H7 (cell line): ENCODE results near the gene TMEM94. TPM values are rescaled to one million over a fixed set of nuclear protein-coding genes. Genes with fewer than 3 reads are reported as not detected.
"Not testable (repeated sequence)": the region's sequence is repeated elsewhere in the genome, so short reads cannot be mapped to it uniquely, and the experiment has no call there.

Experiments used
- DNase-seq: peaks from one replicate; pipeline ENCODE4 v3.0.0; 2012
- H3K27me3 ChIP-seq: 2 replicates; pipeline ENCODE4 v1.6.0; 2011; ENCODE audit warnings: mild to moderate bottlenecking, low read length; ENCODE audit not compliant: control insufficient read depth, insufficient read depth
- H3K36me3 ChIP-seq: replicated peaks from 2 replicates; pipeline ENCODE4 v1.5.1; 2011; ENCODE audit warnings: low read length; ENCODE audit not compliant: control insufficient read depth, insufficient read depth
- H3K4me3 ChIP-seq: 2 replicates; pipeline ENCODE4 v1.5.1; 2011; ENCODE audit warnings: low read depth, mild to moderate bottlenecking, control low read depth, low read length, moderate library complexity; ENCODE audit not compliant: insufficient read depth
- total RNA-seq: library from RNA; depleted of rRNA; stranded (reverse); fragments of >200 nt; shearing (Covaris generic); gene quantifications from 2 replicates; pipeline ENCODE4 v1.2.3, GENCODE V29; 2014

The TMEM94 gene
- total RNA-seq, 1 experiment from 2014 or later: 58.2 TPM

DNA sequence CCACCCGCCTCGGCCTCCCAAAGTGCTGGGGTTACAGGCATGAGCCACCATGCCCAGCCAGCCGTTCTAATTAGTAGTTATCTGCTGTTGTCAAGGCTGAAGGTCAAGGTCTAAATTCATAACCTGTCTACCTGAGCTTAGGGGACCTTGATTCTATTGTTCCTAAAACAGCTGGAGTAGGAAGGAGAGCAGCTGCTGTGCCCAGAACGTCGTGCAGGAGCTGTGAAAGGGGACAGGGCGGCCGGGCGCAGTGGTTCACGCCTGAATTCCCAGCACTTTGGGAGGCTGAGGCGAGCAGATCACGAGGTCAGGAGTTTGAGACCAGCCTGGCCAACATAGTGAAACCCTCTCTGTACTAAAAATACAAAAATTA lies 21.0 kb downstream of the TMEM94 start:
- DNase-seq, H3K4me3 ChIP-seq, H3K36me3 ChIP-seq, H3K27me3 ChIP-seq: not testable (repeated sequence)

DNA sequence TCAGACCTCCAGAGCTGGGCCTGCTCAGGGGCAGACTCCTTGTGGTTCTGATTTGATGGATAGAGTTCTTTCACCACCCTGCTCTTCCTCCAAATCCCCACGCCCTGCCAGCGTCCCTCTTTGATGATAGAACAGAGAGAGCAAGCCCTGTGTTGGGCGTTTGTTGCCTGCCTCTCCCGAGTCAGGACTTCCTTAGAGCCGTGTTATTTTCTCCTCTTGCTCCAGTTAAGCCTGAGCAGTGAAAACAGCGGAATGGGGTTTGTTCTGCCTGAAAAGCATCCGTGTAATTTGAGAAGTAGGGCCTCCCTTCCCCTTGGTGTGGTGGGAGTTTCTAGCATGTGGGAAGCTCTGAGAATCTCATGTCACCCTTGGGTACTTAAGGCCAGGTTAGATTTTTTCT lies 22.1 kb downstream of the TMEM94 start:
- no peaks in the 10 kb centered on the region for H3K27me3 ChIP-seq
- peak; percentile 62 for DNase-seq
- no peaks in the 10 kb centered on the region; the same call in 1 of the 2 replicates for H3K36me3 ChIP-seq
- H3K4me3 ChIP-seq: no peak overlapping the region

DNA sequence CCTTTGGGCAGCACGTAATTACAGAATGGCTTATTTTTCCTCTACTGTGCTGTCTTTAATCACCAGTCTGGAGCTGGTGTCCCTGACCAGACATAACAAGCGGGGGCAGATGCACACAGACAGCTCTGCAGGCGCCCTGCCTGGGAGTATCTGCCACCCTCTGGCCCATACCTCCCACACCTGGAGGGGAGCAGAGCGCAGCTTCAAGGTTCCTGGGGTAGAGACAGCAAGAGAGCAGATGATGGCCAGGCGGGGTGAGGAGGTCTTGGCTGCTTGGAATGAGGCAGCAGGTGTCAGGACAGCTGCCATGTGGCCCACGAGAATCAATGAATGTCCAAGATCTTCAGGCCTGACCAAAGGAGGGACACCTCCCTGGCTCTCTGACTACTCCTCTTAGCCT lies 23.8 kb downstream of the TMEM94 start:
- Histone ChIP-seq H3K4me3 (no peak overlapping the region), H3K36me3 (no peaks in the 10 kb centered on the region; the same call in 1 of the 2 replicates), H3K27me3 (no peaks in the 10 kb centered on the region)
- no peak for DNase-seq

DNA sequence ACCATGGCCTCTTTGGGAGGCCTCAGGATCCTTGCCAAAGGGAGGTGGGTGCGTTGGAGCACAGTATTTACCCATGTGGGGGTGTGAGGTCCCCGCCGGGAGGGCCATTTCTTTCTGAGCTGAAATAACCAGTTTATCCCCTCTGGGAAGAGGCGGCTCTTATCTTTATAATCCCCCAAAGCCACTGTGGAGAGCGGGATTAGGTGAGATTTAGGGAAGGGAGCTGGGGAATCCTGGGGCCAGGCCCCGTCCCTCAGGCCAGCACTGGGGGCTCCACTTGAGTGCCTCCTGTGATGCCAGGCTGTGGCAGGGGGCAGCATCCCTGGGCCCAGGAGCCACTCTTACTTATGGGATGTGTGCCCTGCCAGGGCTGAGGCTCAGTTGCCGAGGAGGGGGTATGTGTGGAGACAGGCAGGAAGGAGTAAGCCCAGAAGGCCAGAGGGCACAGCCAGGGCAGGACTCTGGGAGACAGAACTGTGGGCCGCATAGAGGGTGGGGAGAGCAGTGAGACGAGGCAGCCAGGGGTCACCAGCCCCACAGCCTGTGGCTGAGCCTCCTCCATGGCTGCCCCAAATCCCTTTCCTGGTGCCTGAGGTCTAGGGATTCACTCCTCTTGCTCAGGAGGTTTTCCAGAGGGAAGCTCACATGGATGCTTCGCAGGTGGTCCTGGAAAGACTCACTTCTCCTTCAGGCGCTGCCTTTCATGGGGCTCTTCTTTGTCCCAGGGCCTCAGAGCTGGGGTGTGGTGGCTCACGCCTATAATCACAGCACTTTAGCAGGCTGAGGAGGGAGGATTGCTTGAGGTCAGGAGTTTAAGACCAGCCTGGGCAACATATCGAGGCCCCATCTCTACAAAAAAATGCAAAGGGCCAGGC lies 25.0 kb downstream of the TMEM94 start:
- Histone ChIP-seq H3K4me3 (no peak overlapping the region), H3K27me3 (no peaks in the 10 kb centered on the region), H3K36me3 (no peaks in the 10 kb centered on the region; the same call in 1 of the 2 replicates)
- peak; percentile 58 for DNase-seq

DNA sequence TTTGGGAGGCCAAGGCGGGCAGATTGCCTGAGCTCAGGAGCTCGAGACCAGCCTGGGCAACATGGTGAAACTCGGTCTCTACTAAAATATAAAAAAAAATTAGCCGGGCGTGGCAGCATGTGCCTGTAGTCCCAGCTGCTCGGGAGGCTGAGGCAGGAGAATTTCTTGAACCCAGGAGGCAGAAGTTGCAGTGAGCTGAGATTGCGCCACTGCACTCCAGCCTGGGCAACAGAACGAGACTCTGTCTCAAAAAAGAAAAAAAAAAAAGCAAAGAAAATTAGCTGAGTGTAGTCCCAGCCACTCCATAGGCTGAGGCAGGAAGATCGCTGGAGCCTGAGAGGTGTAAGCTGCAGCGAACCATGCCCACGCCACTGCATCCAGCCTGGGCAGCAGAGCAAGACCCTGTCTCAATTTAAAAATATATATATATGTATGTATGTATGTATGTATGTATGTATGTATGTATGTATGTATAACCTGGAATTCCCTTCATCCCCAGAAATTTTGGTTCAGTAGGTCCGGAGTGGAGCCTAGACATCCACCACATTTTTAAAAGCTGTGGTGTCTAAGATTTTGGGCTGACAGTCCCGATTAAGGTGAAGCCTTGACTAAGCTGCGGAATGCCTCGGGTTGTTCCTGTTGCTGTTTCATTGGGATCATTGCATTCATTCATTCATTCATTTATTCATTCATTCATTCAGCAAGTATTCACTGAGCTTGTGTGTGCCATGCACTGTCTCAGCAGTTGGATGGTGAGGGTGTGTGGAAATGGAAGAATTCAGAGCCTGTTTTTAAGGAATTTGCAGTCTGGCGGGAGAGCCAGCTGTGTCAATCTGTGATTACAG lies 25.9 kb downstream of the TMEM94 start:
- H3K4me3 ChIP-seq: no peak overlapping the region
- DNase-seq: no peak
- no peaks in the 10 kb centered on the region; the same call in 1 of the 2 replicates for H3K36me3 ChIP-seq
- H3K27me3 ChIP-seq: no peaks in the 10 kb centered on the region

DNA sequence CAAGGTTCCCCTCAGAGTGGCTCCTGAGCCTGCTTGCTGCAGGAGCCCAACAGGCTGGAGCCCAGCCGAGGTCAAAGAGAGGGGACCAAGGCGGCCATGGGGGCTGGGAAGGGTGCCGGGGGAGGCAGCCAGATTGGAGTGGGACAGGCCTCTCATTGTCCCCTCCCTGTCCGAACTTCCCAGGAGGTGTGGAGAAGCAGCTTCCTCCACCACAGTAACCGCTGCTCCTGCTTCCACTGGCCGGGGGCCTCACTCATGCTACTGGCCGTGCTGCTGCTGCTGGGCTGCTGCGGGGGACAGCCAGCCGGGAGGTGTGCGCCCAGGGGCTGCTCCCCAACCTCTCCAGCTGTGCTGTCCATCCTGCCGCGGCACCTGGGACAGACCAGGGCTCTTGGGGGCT lies 29.3 kb downstream of the TMEM94 start:
- Histone ChIP-seq H3K27me3 (no peaks in the 10 kb centered on the region), H3K36me3 (no peaks in the 10 kb centered on the region; the same call in 1 of the 2 replicates), H3K4me3 (no peak overlapping the region)
- no peak for DNase-seq

DNA sequence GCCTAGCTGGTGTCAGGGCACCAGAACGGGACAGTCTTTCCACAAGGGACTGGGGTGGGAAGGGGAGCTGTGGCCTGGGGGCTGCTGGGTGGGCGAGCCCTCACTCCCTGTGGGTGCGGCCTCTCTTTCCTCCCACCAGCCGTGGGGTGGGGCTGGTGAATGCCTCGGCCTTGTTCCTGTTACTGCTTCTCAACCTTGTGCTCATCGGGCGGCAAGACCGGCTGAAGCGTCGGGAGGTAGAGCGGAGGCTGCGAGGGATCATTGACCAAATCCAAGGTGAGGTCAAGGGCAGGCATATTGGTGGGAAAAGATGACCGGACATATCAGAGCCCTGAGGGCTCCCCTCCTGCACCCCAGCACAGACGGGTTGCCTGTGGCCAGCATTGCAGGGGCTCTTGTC lies 29.7 kb downstream of the TMEM94 start:
- no peak overlapping the region for H3K4me3 ChIP-seq
- no peak for DNase-seq
- no peaks in the 10 kb centered on the region; the same call in 1 of the 2 replicates for H3K36me3 ChIP-seq
- H3K27me3 ChIP-seq: no peaks in the 10 kb centered on the region

DNA sequence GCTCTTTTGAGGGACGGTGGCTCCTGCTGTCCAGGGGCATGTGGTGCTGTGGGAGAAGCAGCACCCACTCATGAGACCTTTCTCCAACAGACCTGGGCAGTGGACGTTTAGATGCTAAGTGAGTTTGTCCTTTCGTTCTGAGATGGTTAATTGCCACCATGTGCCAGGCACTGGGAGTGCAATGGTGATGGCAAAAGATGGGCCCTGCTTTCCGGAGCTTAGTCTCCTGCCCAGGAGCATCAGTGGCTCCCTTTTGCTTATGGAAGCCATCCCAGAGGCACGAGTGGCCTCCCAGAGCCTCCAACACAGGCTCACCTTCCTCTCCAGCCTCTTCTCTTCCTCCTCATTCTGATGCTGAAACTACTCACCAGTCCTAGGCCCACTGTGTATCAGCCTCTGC lies 30.5 kb downstream of the TMEM94 start:
- H3K36me3 ChIP-seq: no peaks in the 10 kb centered on the region; the same call in 1 of the 2 replicates
- DNase-seq: no peak
- H3K4me3 ChIP-seq: no peak overlapping the region
- H3K27me3 ChIP-seq: no peaks in the 10 kb centered on the region

DNA sequence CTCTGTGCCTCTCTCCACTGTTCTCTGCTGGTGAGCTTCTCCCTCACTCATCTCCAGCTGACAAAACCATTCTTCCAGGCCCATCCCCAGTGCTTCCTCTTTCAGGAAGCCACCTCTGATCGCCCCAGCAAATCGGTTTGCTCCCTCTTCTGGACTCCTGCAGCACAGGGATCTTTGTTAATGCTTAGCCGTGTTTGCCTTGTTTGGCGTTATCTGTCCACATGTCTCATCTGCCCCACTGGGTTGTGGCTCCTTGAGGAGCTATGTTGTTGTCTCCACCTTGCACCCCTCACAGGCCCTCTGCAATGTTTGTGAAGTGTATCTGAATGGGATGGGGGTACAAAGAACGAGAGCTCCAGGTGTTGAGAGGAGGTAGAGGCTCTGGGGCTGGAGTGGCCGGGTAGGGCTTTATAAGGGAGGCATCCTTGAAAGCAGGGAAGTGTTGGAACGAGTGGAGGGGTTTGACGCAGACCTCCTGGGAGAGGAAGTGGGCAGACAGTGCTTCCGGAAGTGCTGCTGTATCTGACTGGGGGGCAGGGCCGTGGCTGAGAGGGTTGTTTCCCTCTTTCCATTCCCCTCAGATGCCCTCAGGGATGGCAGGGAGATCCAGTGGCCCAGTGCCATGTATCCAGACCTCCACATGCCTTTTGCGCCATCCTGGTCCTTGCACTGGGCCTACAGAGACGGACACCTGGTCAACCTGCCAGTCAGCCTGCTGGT lies 31.1 kb downstream of the TMEM94 start:
- H3K4me3 ChIP-seq: no peak overlapping the region
- no peaks in the 10 kb centered on the region for H3K27me3 ChIP-seq
- H3K36me3 ChIP-seq: no peaks in the 10 kb centered on the region; the same call in 1 of the 2 replicates
- DNase-seq: no peak

DNA sequence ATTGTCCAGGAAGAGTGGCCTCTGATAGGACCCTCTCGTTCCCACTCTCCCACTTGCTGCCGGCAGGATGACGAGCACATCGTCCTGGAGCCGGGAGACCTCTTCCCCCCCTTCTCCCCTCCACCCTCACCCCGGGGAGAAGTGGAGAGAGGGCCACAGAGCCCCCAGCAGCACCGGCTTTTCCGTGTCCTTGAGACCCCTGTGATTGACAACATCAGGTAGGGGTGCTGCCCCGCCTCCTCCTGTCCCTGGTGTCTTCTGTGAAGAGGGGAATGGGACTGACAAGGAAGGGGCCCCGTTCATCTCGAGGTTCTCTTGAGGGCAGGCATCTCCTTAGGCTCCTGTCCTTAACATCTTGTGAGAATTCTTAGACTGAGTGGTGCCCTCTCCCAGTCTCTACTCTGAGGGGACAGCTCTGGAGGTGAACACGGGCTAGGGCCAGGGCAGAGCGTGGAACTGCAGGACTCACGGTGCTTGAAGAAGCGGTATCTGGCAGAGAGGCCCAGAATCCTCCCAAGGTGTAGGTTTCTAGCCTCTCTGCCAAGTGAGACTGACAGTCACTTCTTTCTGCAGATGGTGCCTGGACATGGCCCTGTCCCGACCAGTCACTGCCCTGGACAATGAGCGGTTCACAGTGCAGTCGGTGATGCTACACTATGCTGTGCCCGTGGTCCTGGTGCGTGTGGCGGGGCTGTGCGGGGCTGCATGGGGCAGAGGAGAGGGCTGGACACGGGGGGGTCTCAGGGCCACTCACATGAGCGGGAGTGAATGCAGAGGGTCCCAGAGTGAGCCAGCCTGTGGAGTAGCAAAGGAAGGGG lies 32.5 kb downstream of the TMEM94 start:
- peaks cover 6% of the 10 kb centered on the region for H3K36me3 ChIP-seq
- H3K4me3 ChIP-seq: no peak overlapping the region
- no peaks in the 10 kb centered on the region for H3K27me3 ChIP-seq
- DNase-seq: no peak

DNA sequence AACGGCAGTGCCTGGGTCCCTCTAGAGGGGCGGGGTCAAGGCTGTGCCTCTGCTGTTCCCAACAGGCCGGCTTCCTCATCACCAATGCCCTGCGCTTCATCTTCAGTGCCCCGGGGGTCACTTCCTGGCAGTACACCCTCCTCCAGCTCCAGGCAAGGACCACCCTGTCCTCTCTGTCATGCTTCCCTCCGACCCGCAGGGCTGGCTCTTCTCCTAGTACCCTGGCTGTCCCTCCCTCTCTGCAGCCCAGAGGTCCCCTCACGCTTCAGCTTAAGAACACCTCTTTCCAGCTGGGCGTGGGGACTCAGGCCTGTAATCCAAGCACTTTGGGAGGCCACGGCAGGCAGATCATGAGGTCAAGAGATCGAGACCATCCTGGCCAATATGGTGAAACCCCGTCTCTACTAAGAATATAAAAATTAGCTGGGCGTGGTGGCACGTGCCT lies 33.1 kb downstream of the TMEM94 start:
- Histone ChIP-seq H3K27me3 (no peaks in the 10 kb centered on the region), H3K36me3 (peaks cover 9% of the 10 kb centered on the region), H3K4me3 (no peak overlapping the region)
- no peak for DNase-seq

DNA sequence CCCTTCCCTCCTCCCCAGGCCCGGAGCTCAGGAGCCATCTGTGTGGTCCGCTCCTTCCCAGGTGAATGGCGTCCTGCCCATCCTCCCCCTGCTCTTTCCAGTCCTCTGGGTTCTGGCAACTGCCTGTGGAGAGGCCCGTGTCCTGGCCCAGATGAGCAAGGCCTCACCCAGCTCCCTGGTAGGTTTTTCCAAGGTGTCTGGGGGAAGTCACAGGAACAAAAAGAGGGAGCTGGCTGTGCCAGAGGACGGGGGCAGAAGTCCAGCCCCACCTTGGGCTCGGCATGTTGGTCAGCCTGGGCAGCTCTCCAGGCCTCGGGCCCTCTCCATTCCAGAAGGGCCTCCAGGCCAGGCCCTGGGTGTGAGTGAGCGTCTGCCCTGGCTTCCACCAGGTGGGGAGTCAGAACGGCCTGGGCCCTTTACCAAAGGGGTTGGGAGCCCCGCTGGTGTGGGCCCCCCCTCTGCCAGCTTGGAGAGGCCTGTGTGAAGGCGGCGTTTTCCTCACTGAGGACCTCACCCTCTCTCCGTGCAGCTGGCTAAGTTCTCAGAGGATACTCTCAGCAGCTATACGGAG lies 33.8 kb downstream of the TMEM94 start:
- Histone ChIP-seq H3K4me3 (no peak overlapping the region), H3K36me3 (peaks cover 9% of the 10 kb centered on the region), H3K27me3 (no peaks in the 10 kb centered on the region)
- DNase-seq: no peak

DNA sequence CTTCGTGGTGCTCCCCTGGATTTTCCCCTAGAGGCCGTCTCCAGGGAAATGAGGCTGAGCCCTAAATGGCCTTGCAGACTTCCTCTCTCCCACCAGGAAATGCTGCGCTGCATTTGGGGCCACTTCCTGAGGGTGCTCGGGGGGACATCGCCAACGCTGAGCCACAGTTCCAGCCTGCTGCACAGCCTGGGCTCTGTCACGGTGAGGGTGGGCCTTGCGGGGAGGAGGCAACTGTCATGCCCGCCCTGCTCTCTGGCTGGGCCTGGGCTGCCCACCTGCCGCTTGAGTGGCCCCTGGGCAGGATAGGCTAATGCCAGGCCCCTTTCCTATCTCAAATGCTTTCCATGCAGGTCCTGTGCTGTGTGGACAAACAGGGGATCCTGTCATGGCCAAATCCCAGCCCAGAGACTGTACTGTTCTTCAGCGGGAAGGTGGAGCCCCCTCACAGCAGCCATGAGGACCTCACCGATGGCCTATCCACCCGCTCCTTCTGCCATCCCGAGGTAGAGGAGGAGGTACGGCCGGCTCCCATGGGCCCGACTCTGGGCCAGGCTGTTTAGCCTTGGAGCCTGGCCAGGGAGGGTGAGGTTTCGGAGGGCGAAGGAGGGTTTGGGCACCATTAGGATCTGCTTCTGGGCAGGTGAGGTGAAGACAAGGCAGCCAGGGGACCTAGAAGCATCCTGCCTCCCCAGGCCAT lies 34.7 kb downstream of the TMEM94 start:
- peaks cover 9% of the 10 kb centered on the region for H3K36me3 ChIP-seq
- no peak overlapping the region for H3K4me3 ChIP-seq
- no peak for DNase-seq
- H3K27me3 ChIP-seq: no peaks in the 10 kb centered on the region
